Prostate gland (tissue), 2 donors: ENCODE measurements around the gene METTL4. TPM values are rescaled to one million over a fixed set of nuclear protein-coding genes. Genes with fewer than 3 reads are reported as not detected.

Experiments
- DNase-seq: peaks from one replicate; pipeline ENCODE4 v3.0.0-alpha.2; 2019; ENCODE audit warnings: low spot score
- H3K27ac ChIP-seq, 2 donors: fragments of 200-600 bp; sonication (generic); 2 replicates each; pipeline ENCODE4 v1.5.1; 2017 to 2019
- H3K27me3 ChIP-seq: fragments of 200-600 bp; sonication (generic); replicated peaks from 2 replicates; pipeline ENCODE4 v1.5.1; 2019; ENCODE audit not compliant: insufficient read depth
- H3K36me3 ChIP-seq, 2 donors: fragments of 200-600 bp; sonication (generic); 1 replicate in 1 of 2; 2 replicates in 1 of 2; pipeline versions ENCODE4 v1.5.1 to v1.8.1; 2017 to 2019
- H3K4me1 ChIP-seq: fragments of 200-600 bp; sonication (generic); replicated peaks from 2 replicates; pipeline ENCODE4 v1.5.1; 2019
- H3K4me3 ChIP-seq, 2 donors: fragments of 200-600 bp; sonication (generic); 2 replicates each; pipeline ENCODE4 v1.5.1; 2017 to 2019
- H3K9me3 ChIP-seq: fragments of 200-600 bp; sonication (generic); 2 replicates; pipeline ENCODE4 v1.5.1; 2017
- POLR2A ChIP-seq: fragments of 450-650 bp; IDR thresholded peaks from one replicate; pipeline ENCODE4 v1.6.1; 2016; ENCODE audit warnings: antibody characterized with exemption, mild to moderate bottlenecking
- POLR2AphosphoS5 ChIP-seq: sonication (generic); formaldehyde crosslinking; IDR thresholded peaks from one replicate; pipeline ENCODE4 v1.6.1; 2017; ENCODE audit warnings: antibody characterized with exemption
- WGBS: methylation state at CpG from one replicate; pipeline ENCODE4 v1.1.5; 2018; 5-methylcytosine and 5-hydroxymethylcytosine counted together
- intact Hi-C: fragments of 100-400 bp; cut with DNase I; formaldehyde crosslinking; loops from one replicate; pipeline ENCODE4 v1.14.2; 2022
- total RNA-seq, 2 donors: library from RNA; depleted of rRNA; stranded (reverse); fragments of >200 nt; gene quantifications; one replicate each; pipeline ENCODE4 v1.1.0, GENCODE V29; 2016
- TF ChIP-seq, protein P1 (sequence below), 4 experiments: fragments of 200-600 bp in 2 of 4; fragments of 450-650 bp in 2 of 4; sonication (generic) in 2 of 4; IDR thresholded peaks; 1 replicate in 3 of 4; 2 replicates in 1 of 4; pipeline ENCODE4 v1.5.1; 2016 to 2019; ENCODE audit warnings: antibody characterized with exemption in 4 of 4, mild to moderate bottlenecking in 2 of 4, moderate library complexity in 2 of 4

The METTL4 gene
- total RNA-seq, 2 donors from 2014 or later = 5.2 to 8.3 TPM

DNA sequence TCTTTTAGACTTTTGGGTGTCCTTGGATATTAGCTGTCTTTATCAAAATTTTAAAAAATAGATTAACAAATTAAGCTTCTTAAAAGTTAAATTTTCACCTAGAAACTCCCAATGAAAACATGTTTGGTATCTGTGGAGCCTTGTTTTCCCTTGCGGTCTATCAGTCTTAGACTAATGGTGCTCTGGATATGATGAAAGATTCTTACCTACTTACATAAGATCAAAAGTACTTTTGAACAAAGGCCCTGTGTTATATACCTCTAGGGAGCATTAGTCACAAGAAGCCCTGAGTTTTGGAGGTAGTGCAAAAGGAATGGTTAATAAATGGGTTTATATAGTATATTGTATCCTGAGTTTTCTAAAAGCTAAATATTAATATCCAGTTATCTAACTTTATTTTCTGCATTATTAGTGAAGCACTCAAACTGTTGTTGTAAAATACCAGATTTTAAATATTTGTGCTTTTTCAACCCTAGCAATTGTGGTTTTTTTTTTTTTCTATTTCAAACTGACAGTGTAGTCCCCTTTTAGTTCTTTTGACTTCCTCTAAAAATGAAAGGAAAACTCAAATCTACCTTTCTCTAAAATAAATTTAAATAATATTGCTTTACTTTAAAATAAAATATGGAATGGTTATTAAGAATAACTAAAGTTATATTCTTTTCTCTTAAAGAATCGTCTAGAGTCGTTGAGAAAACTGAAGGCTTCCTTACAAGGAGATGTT, 18.2 kb upstream of the METTL4 start:
- peak overlapping the region; percentile 3 to 58 for H3K27ac ChIP-seq
- H3K27me3 ChIP-seq = no peaks in the 10 kb centered on the region
- H3K36me3 ChIP-seq = no peaks in the 10 kb centered on the region
- DNase-seq = no peak
- no peaks in the 10 kb centered on the region for H3K9me3 ChIP-seq
- no peak for TF ChIP-seq POLR2AphosphoS5
- TF ChIP-seq, protein P1, sequence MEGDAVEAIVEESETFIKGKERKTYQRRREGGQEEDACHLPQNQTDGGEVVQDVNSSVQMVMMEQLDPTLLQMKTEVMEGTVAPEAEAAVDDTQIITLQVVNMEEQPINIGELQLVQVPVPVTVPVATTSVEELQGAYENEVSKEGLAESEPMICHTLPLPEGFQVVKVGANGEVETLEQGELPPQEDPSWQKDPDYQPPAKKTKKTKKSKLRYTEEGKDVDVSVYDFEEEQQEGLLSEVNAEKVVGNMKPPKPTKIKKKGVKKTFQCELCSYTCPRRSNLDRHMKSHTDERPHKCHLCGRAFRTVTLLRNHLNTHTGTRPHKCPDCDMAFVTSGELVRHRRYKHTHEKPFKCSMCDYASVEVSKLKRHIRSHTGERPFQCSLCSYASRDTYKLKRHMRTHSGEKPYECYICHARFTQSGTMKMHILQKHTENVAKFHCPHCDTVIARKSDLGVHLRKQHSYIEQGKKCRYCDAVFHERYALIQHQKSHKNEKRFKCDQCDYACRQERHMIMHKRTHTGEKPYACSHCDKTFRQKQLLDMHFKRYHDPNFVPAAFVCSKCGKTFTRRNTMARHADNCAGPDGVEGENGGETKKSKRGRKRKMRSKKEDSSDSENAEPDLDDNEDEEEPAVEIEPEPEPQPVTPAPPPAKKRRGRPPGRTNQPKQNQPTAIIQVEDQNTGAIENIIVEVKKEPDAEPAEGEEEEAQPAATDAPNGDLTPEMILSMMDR (IDR thresholded peaks at IDR 0.05) = no peak
- TF ChIP-seq POLR2A = no peak
- WGBS = 75% methylated on average over 3 of the region's 3 CpGs
- no peak overlapping the region for H3K4me3 ChIP-seq
- intact Hi-C loops = no loop called here
- H3K4me1 ChIP-seq = no peaks in the 10 kb centered on the region

DNA sequence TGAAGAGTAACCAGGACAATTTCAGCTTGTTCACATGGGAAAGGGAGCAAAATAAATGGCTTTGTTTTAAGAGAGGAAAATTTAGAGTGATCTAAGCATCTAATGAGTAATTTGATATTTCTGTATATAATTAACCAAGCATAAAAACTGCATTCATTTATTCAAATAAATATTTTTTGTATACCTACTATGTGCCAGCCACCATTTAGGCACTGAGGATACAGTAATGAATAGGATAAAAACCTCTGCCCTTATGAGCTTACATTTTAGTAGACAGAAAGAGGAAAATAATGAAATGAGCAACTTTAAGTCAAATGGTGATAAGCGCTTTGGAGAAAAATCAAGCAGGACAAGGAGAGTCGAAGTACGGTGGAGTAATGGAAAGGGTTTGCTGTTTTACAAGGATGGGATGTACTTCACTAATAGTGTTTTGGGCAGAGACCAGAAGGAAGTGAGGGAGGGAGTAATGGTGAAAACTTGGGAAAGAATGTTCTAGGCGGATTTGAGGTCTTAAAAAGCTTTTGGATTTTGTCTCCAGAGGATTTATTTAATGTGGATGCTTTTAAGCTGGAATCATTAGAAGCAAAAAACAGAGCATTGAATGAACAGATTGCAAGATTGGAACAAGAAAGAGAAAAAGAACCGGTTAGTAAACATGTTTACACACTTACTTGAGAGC, 17.5 kb upstream of the METTL4 start:
- intact Hi-C loops = no loop called here
- no peak for DNase-seq
- no peaks in the 10 kb centered on the region for H3K4me1 ChIP-seq
- no peaks in the 10 kb centered on the region for H3K9me3 ChIP-seq
- no peaks in the 10 kb centered on the region for H3K36me3 ChIP-seq
- peak overlapping the region; percentile 3 to 58 for H3K27ac ChIP-seq
- 61% methylated on average over 5 of the region's 5 CpGs for WGBS
- no peak overlapping the region for H3K4me3 ChIP-seq
- no peaks in the 10 kb centered on the region for H3K27me3 ChIP-seq
- TF ChIP-seq POLR2AphosphoS5 (peak; percentile 11), POLR2A (no peak)
- TF ChIP-seq, protein P1 (IDR thresholded peaks at IDR 0.05) = no peak

DNA sequence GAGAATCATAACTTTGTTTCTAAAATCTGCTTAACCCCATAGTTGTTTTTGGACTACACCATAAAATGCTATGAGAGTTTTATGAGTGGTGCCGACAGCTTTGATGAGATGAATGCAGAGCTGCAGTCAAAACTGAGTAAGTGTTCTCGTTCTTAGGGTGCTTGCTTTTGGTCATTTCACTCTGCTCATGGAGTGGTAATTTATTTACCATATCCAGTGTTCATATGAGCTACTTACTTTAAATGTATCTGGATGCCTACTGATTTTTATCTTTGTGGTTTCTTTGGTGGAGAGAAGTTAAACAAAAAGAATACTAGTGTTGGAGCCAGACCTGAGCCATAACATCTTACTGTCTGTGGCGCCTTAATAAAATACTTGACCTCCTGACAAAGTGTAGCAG, 16.5 kb upstream of the METTL4 start:
- no peak overlapping the region for H3K4me3 ChIP-seq
- no peaks in the 10 kb centered on the region for H3K36me3 ChIP-seq
- WGBS = 37% methylated on average over 3 of the region's 3 CpGs
- intact Hi-C loops = no loop called here
- H3K9me3 ChIP-seq = no peaks in the 10 kb centered on the region
- DNase-seq = no peak
- no peaks in the 10 kb centered on the region for H3K4me1 ChIP-seq
- no peak overlapping the region for H3K27ac ChIP-seq
- no peaks in the 10 kb centered on the region for H3K27me3 ChIP-seq
- TF ChIP-seq, protein P1 (IDR thresholded peaks at IDR 0.05) = no peak
- TF ChIP-seq POLR2AphosphoS5 (no peak), POLR2A (no peak)

DNA sequence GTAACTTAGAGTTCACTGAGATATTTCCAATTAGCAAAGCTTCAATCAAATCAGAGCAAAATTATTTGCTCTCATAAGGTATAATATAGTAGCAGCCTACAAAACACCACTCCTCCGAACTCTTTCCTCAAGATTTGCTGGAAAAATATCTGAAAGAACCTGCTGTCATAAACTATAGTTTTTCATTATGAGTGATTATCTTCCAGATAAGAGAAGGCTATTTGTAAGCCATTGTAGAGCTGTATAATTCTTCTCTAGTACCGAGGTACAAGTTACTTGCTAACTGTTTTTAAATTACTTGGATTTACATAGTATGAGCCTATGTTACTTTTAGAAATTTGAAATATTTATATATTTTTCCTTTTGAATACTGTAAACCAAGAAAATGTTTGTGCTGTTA, 2.1 kb upstream of the METTL4 start:
- H3K36me3 ChIP-seq = no peaks in the 10 kb centered on the region
- TF ChIP-seq POLR2A = no peak
- no peak for TF ChIP-seq POLR2AphosphoS5
- TF ChIP-seq, protein P1 (IDR thresholded peaks at IDR 0.05) = no peak
- no peak overlapping the region for H3K27ac ChIP-seq
- intact Hi-C loops = no loop called here
- WGBS = 43% methylated on average over 2 of the region's 2 CpGs
- no peak for DNase-seq
- H3K9me3 ChIP-seq = no peaks in the 10 kb centered on the region
- H3K4me3 ChIP-seq = no peak overlapping the region
- no peaks in the 10 kb centered on the region for H3K27me3 ChIP-seq
- H3K4me1 ChIP-seq = no peaks in the 10 kb centered on the region

DNA sequence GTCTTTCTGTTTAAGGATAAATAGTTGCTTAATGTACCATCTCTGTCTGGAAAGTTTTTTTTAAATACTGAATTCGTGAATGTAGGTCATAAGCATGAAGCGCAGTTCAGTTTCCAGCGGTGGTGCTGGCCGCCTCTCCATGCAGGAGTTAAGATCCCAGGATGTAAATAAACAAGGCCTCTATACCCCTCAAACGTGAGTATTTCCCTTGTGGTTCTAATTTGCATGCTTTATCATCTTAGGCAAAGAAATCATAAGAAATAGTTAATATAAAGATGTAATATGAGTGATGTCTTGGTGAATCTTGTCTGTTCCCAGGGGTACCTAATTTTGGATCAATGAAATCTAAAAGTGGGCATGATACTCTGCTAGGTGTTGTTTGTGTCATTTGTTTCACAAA, 1.6 kb upstream of the METTL4 start:
- intact Hi-C loops = no loop called here
- no peak for TF ChIP-seq POLR2A
- TF ChIP-seq, protein P1 (IDR thresholded peaks at IDR 0.05) = no peak
- no peak for TF ChIP-seq POLR2AphosphoS5
- no peaks in the 10 kb centered on the region for H3K9me3 ChIP-seq
- H3K27ac ChIP-seq = no peak overlapping the region
- H3K4me1 ChIP-seq = no peaks in the 10 kb centered on the region
- DNase-seq = no peak
- WGBS = 40% methylated on average over 5 of the region's 5 CpGs
- H3K27me3 ChIP-seq = no peaks in the 10 kb centered on the region
- no peaks in the 10 kb centered on the region for H3K36me3 ChIP-seq
- H3K4me3 ChIP-seq = no peak overlapping the region
